GM19324 (cell line): ENCODE data around the gene CCDC154.

Experiments used
- ATAC-seq: cut with Tn5 transposase; IDR thresholded peaks from one replicate; pipeline ENCODE4 v1.9.1; 2021; ENCODE audit warnings: mild to moderate bottlenecking, moderate library complexity; ENCODE audit not compliant: unreplicated experiment, low FRiP score

The CCDC154 gene

GRCh38 chr16:1394367-1394951, 49.9 kb downstream of the CCDC154 start:
- ATAC-seq: no peak

GRCh38 chr16:1393613-1394176, 50.7 kb downstream of the CCDC154 start:
- ATAC-seq: no peak

- ATAC-seq: no peak
These were observed 51.5 kb downstream of the CCDC154 start for GRCh38 chr16:1392826-1393225.

GRCh38 chr16:1390239-1390779, 54.0 kb downstream of the CCDC154 start:
- no peak for ATAC-seq

- ATAC-seq: no peak
These were observed 54.6 kb downstream of the CCDC154 start for GRCh38 chr16:1389762-1390161.

- ATAC-seq: no peak
These were observed 57.0 kb downstream of the CCDC154 start for GRCh38 chr16:1387331-1387730.

- ATAC-seq: no peak
These were observed 59.1 kb downstream of the CCDC154 start for GRCh38 chr16:1385232-1385631.
